Measurements from ENCODE around the gene C1orf87. TPM values are rescaled to one million over a fixed set of nuclear protein-coding genes. Genes with fewer than 3 reads are reported as not detected.

The C1orf87 gene, protein sequence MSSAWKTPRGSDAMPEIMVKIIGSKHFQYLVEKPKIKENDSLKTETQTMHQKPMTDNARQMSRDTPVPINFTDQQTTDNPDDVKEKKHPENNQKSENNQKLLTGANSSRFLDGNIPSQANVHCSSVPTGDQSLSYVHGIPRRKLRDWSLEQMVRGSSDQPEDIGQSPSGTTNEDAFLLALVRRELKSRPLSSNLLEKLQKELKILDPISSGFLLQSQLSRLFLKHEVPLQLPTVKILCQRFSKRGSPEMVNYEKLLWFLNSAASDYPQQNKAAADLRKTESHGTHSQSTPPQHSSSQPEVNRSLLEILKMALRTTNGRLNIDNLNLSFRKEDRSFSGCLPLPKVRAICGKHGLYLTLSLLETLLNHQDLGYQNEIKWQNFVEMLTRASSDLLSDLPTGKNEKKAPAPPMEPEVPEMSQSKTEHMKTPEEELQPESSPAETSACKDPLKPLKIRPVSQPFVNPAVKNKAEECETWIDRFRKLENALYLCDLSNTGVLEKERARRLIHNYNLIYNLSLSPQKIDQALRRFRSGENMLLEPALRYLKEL
- polyA plus RNA-seq (ENCODE audit: insufficient read length in 3 of 3) = under 1 TPM; 0.16 to 0.31 (median 0.17) TPM
- long read RNA-seq, donor 1 = 0 reads
- long read RNA-seq, donor 2, partial matches to known transcripts = 0 of 1 reads
- long read RNA-seq, donor 2, other reads (novel, unspliced or antisense) = 0 of 1 reads
- long read RNA-seq, donor 3 = 0 reads
- long read RNA-seq, donor 4 = 0 reads
- long read RNA-seq, donor 5 = 0 reads
- long read RNA-seq, donor 6 = 0 reads
- long read RNA-seq, donor 7 = 0 reads
- long read RNA-seq, donor 8 = 0 reads
- long read RNA-seq, donor 9 = 0 reads
- long read RNA-seq, donor 10 = 0 reads
- long read RNA-seq, donor 11 = 0 reads
- long read RNA-seq, donor 12 = 0 reads
- long read RNA-seq, donor 13 = 0 reads
- long read RNA-seq, donor 14 = 0 reads
- long read RNA-seq, donor 15 = 0 reads
- long read RNA-seq, donor 16 = 0 reads

DNA sequence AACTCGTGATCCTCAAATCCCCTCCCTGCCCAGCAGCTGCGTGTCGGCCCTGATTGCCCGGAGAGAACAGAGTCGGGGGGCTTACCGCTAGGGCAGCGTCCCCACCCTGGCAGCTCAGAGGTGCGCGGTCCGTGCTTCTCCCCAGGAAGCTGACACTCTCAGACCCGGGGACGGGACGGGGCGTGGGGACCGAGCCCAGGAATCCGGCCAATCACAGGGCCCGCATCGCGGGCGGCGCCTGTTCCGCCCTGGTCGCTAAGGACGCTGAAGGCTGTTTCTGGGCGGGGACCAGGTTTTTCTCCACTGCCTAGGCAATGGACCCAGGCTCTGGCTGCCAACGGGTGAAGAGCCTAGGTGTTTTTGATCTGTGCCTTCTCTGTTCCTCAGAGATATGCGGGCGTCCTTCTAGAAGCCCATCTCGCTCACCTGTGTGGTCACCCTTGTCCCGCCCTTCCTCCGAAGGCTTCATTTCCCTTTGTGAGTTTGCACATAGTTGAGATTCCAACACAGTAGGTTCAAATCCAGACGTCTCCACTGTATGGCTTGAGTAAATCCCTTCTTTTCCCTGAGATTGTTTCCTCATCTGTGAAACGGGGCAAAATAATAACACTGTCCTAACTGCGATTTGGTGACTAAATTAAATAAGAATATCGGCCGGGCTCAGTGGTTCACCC is at the start of gene C1orf87:
TSS of gene C1orf87 (minus strand) at position 166 of the 674 bp plus-strand sequence. CDS start 1,127 bp downstream, outside the sequence.
- no peak for DNase-seq

DNA sequence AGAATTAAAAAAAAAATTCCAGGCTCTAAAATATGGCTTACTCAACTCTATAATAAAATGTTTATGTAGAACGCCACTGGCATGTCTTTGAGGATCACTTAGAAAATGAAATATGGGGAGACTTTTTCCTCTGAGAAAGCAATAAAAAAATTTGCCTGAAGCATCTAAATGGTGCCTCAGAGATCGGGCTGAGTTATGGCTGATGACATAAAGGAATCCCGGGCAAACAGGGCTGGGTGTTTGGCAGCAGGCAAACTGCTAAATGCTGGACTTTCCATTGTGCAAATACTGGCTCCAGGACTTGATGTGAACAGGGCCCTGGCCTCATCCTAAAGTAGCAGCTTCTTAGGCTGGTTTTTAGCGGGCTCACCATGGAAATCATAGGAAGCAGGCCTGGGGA is 44.5 kb upstream of the C1orf87 start:
- DNase-seq = no peak

DNA sequence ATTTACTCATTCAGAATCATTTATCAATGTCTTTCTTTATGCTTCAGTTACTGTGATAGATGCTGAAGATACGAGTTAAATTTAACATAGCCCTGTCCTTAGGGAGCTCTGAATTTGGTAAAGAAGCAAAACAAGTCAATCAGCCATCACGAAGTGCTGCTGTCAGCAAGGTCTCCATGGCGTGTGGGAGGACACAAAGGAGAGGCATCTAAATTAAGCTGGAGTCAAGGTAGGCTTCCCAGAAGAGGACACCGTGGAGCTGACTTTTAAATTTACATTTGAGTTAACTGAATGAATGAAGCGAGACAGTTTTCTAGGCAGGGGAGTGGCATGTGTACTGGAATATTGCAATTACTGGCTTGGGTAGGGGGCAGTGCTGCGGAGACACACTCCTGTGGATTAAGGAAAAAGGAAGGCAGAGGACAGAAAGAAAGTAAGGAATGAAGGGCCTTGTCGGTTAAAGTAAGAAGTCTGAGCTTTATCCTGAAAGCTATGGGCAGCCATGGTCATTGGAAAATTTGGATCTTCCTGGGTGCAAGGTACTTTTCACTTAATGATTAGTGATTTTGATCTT is 41.3 kb upstream of the C1orf87 start:
- DNase-seq = peak; percentile 14

DNA sequence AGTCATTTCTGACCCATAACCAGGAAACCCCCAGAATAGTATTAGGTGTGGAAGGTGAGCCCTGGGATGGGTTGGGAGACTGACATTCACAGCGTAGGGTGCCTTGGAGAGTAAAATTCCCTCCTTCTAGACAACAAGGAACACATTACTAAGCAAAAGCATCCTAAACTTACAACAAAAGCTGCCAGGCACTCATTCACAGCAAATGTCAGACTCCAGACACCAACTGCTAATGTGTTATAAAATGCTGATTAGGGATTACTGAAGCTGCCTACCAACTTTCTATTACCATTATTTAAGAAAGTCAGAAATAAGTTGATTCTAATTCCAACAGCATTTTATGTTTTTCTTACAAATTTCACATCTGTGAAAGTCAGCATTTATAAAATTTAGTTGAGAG is 40.0 kb upstream of the C1orf87 start:
- DNase-seq = no peak

DNA sequence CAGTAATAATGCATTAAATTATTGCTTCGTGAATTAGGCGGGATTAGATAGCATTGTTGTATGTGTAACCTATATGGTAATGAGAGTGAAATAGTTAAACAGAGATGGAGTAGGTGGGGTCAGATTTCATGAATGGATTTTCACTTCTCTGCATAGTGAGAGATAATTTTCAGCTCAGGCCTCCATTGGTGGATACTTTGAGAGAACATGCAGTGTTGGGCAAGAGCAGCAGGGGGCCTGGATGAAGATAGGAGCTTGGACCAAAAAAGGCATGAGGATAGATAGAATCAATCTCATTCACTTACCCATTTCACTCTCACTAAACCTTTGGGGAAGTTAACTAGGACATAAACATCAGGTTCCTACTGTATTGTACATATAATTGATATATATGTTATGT is 39.5 kb upstream of the C1orf87 start:
- no peak for DNase-seq

DNA sequence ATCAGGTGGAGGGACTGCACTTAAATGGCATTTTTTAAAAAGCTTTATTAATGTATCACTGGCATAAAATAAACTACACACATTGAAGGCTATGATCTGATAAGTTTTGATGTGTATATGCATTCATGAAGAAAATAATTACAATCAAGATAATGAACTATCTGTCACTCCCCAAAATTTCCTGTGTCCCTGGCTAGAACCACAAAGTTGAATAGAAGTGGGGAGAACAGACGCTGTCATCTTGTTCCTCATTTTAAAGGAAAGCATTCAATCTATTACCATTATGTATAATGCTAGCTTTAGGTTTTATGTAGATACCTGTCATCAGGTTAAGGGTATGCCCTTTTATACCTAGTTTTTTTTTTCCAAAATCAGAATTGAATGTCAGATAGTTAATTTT is 38.1 kb upstream of the C1orf87 start:
- no peak for DNase-seq

DNA sequence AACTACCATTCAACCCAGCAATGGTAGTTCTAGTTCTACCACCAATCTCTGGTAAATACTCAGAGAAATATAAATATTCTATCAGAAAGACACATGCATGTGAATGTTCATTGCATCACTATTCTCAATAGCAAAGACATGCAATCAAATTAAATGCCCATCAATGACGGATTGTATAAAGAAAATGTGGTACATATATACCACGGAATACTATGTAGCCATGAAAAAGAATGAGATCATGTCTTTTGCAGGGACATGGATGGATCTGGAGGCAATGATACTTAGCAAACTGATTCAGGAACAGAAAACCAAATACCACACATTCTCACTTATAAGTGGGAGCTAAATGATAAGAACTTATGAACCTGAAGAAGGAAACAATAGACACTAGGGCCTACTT is 37.5 kb upstream of the C1orf87 start:
- no peak for DNase-seq

DNA sequence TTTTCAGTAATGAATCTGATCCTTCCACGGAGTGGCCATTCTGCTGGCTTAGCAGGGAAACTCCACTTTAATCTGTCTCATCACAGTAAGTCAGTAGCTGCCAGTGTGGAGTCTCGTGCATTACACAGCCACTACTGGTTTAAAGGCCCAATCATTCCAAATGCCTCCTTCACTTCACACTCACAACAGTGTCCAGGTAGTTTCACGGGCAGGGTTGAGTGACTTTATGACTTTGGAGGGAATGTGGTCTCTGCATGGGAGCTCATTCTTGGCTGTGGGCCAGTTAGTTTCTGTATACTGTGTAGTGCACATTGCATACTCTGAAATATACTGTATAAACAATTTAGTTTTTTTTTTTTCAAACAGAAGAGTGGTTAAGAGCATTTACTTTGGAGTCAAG is 34.6 kb upstream of the C1orf87 start:
- peak; percentile 75 for DNase-seq

DNA sequence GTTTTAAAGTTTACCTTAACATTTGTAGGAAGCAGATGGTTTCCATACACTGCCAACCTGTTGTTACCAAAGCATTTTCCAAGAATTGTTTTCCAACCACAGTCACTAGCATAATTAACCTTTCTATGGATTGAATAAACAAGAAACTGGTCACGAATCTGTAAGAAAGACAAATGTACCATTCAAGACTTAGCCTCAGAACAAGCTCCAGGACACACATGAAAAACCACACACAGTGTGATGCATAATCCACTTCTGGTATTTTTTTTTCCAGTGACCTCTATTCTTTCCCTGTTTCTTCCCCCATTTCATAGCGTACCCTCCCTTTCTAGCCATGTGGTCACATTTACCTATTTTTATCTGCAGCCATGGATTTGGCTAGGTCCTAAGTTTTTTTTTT is 29.6 kb upstream of the C1orf87 start:
- DNase-seq = no peak

DNA sequence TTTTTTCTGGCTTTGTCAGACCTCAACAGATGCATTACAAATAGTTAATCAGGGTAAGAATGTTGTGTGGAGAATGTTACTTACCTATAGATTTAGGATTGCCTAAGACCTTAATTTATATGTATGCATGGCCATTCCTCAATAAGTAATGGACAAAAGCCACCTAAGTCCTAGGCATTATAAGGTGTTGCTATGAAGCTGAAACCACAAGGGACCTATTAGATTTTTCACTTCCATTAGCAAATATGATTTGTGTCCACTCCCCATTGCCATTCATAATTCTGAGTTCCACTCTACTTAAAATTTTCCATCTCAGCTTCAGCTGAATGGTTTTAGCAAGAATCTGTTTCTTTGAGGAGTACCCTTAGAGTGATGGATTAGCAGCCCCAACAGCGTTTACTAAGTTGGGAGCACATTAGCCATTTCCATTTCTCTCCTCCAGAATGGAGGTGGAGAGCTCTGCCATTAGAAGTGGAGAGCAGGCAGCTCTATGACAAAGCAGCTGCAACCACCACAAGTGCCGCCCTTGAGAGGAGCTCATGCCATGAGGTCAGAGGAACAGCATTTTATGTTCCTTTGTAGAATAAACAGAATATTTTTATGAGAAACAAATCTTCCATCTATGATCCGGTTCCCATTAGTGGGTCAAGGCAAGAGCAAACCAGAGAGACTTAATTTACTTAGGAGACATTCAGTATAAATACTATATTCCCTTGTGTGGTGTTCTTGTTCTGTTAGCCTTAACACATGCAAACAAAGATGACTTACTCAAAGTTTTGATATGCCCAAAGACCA is 28.9 kb upstream of the C1orf87 start:
- DNase-seq = no peak

DNA sequence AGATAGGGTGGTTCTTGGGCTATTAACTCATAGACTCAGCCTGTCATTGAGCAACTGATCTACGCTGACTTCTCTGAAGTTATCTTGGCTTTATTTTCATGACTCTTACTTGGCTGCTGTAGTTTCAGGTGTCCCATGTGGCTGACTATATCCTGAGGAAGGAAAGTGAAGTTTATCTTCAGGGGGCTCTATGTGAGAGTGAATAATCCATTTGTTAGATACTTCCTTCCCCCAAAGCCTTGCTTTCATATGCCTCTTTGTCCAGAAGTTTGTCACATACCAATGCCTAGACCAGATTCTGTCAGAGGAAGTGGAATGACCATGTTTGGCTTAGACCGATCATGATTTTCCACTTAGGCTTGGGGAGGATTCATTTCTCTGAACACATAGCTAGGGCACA is 27.9 kb upstream of the C1orf87 start:
- DNase-seq = no peak

DNA sequence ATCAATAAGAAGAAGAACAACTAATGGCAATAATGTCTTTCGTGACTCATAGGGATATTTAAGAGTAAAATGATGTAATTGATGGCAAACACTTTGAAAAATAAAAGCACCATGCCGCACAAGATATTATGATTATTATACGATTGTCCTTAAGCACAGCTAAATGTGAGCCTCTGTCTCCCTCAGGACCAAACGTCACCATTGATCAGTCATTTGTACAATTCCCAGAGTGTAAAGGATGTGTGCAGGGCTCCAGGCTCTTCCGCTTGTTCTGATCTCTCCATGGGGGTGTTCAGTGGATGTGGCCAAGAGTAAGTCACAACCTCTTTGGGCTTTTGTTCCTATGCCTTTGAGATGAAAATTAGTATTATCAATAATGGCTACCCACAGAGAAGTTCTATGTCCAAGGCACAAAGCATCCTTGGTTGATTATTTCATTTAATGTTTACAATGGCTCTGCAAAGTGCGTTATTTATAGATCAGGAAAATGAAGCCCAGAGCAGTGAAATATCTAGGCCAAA is 17.7 kb upstream of the C1orf87 start:
- DNase-seq = no peak

DNA sequence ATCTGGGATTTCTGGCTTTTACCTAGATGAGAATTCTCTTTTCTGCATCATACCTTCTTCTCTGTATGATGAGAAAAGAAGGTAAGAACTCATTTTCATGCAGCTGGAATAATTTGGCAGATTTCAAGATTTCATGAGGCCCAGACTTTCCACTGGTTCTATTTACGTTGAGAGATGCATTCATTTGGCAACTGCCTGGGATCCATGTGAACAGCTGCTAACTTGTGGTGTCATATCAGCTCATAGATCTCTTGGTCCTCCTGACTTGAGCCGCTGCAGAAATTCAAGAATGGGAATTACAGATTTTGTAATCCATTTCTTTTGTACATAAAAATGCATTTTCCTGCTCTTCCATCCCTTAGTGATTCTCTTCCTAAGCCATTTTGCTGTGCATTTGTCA is 17.1 kb upstream of the C1orf87 start:
- DNase-seq = no peak

DNA sequence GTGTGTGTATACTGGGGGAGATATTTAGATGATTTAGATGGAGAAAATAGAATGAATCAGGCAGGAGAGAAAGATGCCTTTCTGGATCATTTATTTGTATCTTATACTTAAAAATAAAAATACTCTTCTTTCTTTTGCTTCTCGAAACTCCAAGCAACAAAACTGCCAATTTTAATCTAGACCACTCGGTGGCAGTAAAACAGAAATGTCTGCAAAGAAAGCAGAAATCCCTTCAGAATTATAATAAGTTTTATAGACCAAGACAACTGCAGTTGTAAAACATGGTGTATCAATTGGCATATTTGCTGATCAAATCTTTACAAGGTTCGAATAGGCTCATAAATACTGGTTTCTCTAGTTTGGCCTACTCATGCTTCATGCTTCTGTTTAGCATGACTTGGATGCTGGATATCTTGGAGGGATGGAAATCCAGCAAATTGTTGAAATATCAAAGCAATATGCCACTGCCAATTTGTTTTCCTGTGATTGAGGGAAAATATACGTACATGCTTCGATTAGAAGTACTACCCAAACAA is 15.1 kb upstream of the C1orf87 start:
- DNase-seq = no peak

DNA sequence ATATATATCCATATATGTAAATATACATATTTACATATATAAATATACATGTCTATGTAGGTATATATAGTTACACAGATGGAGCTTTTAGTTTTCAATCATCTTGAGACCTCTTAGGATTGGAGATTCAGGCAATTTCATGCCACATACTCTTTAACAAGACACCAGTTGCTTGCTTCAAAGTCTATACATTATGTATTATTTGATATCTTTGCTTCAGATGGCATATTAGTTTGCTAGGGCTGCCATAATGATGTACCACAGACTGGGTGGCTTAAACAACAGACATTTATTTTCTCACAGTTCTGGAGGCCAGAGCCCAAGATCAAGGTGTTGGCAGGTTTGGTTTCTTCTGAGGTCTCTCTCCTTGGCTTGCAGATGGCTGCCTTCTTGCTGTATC is 14.1 kb upstream of the C1orf87 start:
- no peak for DNase-seq

DNA sequence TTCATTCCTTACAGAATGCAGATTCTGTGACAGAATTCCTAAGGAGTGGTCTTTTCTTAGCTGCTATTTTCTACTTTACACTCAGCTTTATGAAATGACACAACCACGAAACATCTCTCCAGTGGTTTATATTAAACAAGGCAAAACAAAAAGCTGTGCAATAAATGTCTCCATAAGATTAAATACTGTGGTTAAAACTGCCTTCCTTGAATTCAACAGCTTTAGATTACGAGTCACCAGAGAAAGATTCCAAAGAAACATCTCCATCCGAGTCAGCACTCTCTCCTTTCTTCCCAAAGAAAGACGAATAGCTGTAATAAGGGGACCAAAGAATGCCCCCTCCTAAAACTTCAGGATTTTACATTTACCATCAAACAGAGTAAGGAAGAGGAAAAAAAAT is 4.6 kb upstream of the C1orf87 start:
- no peak for DNase-seq

DNA sequence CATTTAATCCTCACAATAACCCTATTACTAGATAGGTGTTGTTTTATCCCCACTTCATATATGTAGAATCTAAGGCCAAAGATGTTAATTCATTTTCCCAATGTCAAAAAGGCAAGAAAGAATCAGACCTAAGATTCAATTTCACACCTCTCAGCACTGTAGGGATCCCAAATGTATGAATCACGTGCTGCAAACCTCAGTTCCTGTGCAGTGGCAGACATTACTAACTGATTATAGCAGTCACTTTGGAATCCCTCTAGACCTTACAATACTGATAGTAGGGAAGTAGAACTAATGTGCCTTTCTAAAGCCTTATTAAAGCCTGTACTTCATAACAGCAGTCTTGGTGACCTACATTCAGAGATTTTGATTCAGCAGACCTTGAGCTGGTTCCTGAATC is 2.3 kb downstream of the C1orf87 start:
- no peak for DNase-seq

DNA sequence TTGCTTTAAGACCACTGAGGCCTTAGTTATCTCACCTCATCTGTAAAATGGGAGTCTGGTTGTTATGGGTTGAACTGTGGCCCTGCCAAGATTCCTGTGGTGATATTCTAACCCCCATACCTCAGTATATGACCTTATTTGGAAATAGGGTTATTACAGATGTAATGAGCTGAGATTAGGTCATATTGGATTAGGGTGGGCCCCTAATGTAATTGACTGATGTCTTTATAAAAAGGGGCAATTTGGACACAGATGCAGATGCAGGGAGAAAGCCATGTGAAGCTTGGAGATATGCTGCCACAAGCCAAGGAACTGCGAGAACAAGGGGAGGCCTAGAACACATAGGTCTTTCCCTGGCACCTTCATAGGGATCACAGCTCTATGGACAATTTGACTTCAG is 3.9 kb downstream of the C1orf87 start:
- no peak for DNase-seq

DNA sequence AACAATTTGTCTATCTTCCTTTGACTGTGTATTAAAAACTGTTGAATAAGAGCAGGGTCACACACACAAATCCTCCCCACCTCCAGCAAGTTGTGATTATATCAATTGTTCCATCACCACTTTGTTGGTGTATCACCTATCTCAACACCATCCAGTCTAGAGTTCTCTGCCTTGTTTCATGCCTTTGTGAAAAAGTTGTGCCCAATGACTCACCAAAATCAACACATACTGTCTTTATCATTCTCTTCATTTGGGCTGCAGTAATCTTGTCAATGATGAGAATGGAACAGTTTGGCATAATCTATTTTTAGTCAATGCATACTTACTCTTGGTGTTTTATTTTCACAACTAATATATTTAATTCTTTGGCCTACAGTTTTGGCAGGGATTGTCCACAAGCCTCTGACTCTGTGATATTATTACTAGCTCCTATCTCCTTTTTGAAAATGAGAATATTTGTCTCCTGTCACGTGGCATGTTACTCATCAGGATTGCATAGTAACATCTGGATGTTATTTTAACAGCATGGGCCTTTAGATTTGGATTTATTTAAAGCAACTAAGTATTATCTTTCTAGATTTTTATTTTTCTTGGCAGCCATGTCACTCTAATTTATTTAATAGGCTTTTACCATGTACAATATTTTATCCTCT is 5.1 kb downstream of the C1orf87 start:
- DNase-seq = peak; percentile 23

DNA sequence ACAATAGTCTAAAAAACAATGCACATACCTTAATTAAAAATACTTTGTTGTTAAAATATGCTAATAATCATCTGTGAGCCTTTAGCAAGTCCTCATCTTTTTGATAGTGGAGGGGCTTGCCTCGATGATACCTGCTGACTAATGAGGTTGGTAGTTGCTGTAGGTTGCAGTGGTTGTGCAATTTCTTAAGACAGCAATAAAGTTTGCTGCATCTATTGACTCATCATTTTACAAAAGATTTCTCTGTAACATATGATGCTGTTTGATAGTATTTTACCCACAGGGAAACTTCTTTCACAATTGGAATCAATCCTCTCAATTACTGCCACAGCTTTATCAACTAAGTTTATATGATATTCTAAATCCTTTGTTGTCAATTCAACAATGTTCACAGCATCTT is 7.6 kb downstream of the C1orf87 start:
- DNase-seq = no peak
